H9 (cell line): ENCODE data around the gene PLAC9. TPM values are rescaled to one million over a fixed set of nuclear protein-coding genes. Genes with fewer than 3 reads are reported as not detected.

Experiments used
- DNase-seq: peaks from one replicate; pipeline ENCODE4 v3.0.0-alpha.2; 2017
- H2AFZ ChIP-seq: one replicate; pipeline ENCODE4 v1.6.1; 2013; ENCODE audit warnings: mild to moderate bottlenecking, low read length, control low read depth, moderate library complexity
- H2AK5ac ChIP-seq: 2 replicates; pipeline ENCODE4 v1.6.1; 2013; ENCODE audit warnings: low read length, control low read depth, mixed read lengths; ENCODE audit not compliant: insufficient read length
- H2BK120ac ChIP-seq: one replicate; pipeline ENCODE4 v1.6.1; 2013; ENCODE audit warnings: low read depth, mild to moderate bottlenecking, low read length, control low read depth, inconsistent platforms; ENCODE audit not compliant: poor library complexity, severe bottlenecking
- H2BK12ac ChIP-seq: 2 replicates; pipeline ENCODE4 v1.6.1; 2013; ENCODE audit warnings: low read length, control low read depth, mixed read lengths, low read depth; ENCODE audit not compliant: insufficient read length
- H2BK15ac ChIP-seq: 2 replicates; pipeline ENCODE4 v1.6.1; 2013; ENCODE audit warnings: low read depth, low read length, control low read depth
- H2BK20ac ChIP-seq: one replicate; pipeline ENCODE4 v1.6.1; 2013; ENCODE audit warnings: low read depth, mild to moderate bottlenecking, low read length, control low read depth, inconsistent platforms; ENCODE audit not compliant: poor library complexity, severe bottlenecking
- H2BK5ac ChIP-seq: 2 replicates; pipeline ENCODE4 v1.6.1; 2013; ENCODE audit warnings: low read length, control low read depth, mixed read lengths; ENCODE audit not compliant: insufficient read length
- H3K14ac ChIP-seq: 2 replicates; pipeline ENCODE4 v1.6.1; 2013; ENCODE audit warnings: low read length, control low read depth; ENCODE audit not compliant: insufficient read depth
- H3K18ac ChIP-seq: 2 replicates; pipeline ENCODE4 v1.6.1; 2013; ENCODE audit warnings: low read depth, mild to moderate bottlenecking, mixed read lengths, low read length, control low read depth; ENCODE audit not compliant: insufficient read length
- H3K23ac ChIP-seq: 2 replicates; pipeline ENCODE4 v1.6.1; 2013; ENCODE audit warnings: low read length, control low read depth, mixed read lengths, low read depth; ENCODE audit not compliant: insufficient read length
- H3K23me2 ChIP-seq: 2 replicates; pipeline ENCODE4 v1.6.1; 2013; ENCODE audit warnings: low read depth, mild to moderate bottlenecking, mixed read lengths, low read length, control low read depth; ENCODE audit not compliant: insufficient read length, poor library complexity, severe bottlenecking
- H3K27ac ChIP-seq: 2 replicates; pipeline ENCODE4 v1.5.1; 2013; ENCODE audit warnings: low read length, control low read depth, mixed read lengths, low read depth; ENCODE audit not compliant: insufficient read length
- H3K27me3 ChIP-seq: 2 replicates; pipeline ENCODE4 v1.6.1; 2013; ENCODE audit warnings: low read length, control low read depth, inconsistent platforms; ENCODE audit not compliant: insufficient read depth
- H3K4ac ChIP-seq: 2 replicates; pipeline ENCODE4 v1.6.1; 2013; ENCODE audit warnings: low read depth, mild to moderate bottlenecking, control low read depth, inconsistent platforms, low read length, moderate library complexity
- H3K4me1 ChIP-seq: 2 replicates; pipeline ENCODE4 v1.6.1; 2013; ENCODE audit warnings: low read length, control low read depth, inconsistent platforms; ENCODE audit not compliant: insufficient read depth
- H3K4me2 ChIP-seq: 2 replicates; pipeline ENCODE4 v1.6.1; 2013; ENCODE audit warnings: low read length, control low read depth, mixed read lengths; ENCODE audit not compliant: insufficient read length, insufficient read depth
- H3K56ac ChIP-seq: 2 replicates; pipeline ENCODE4 v1.6.1; 2013; ENCODE audit warnings: low read depth, mild to moderate bottlenecking, mixed read lengths, low read length, control low read depth; ENCODE audit not compliant: insufficient read length
- H3K79me1 ChIP-seq: 2 replicates; pipeline ENCODE4 v1.6.1; 2013; ENCODE audit warnings: low read depth, mild to moderate bottlenecking, moderate library complexity, low read length, control low read depth, inconsistent platforms; ENCODE audit not compliant: insufficient read depth, poor library complexity, severe bottlenecking
- H3K79me2 ChIP-seq: 2 replicates; pipeline ENCODE4 v1.6.1; 2013; ENCODE audit warnings: low read length, control low read depth, inconsistent platforms; ENCODE audit not compliant: insufficient read depth
- H3K9ac ChIP-seq: 2 replicates; pipeline ENCODE4 v1.6.1; 2013; ENCODE audit warnings: low read length, control low read depth, mixed read lengths; ENCODE audit not compliant: insufficient read length; ENCODE audit errors: extremely low read depth
- H3K9me3 ChIP-seq: one replicate; pipeline ENCODE4 v1.6.1; 2013; ENCODE audit warnings: low read depth, low read length, inconsistent platforms; ENCODE audit not compliant: control insufficient read depth
- H3T11ph ChIP-seq: one replicate; pipeline ENCODE4 v1.6.1; 2013; ENCODE audit warnings: mild to moderate bottlenecking, low read length, control low read depth, inconsistent platforms
- H4K20me1 ChIP-seq: one replicate; pipeline ENCODE4 v1.6.1; 2013; ENCODE audit not compliant: control insufficient read depth, insufficient read length, insufficient read depth
- H4K5ac ChIP-seq: 2 replicates; pipeline ENCODE4 v1.6.1; 2013; ENCODE audit warnings: low read depth, mild to moderate bottlenecking, mixed read lengths, low read length, control low read depth; ENCODE audit not compliant: insufficient read length
- H4K8ac ChIP-seq: replicated peaks from 2 replicates; pipeline ENCODE4 v1.6.1; 2013; ENCODE audit warnings: low read length, control low read depth, mixed read lengths, low read depth; ENCODE audit not compliant: insufficient read length
- H4K91ac ChIP-seq: 2 replicates; pipeline ENCODE4 v1.6.1; 2013; ENCODE audit warnings: low read depth, mild to moderate bottlenecking, moderate library complexity, mixed read lengths, low read length, control low read depth; ENCODE audit not compliant: insufficient read length
- H3K27ac Mint-ChIP-seq, 3 experiments: 2 replicates in 2 of 3; 3 replicates in 1 of 3; pipeline ENCODE4 v1.8.0; 2020 to 2021; ENCODE audit warnings: mixed read lengths in 3 of 3, mild to moderate bottlenecking in 1 of 3, moderate library complexity in 1 of 3
- H3K27me3 Mint-ChIP-seq: 2 replicates; pipeline ENCODE4 v1.8.0; 2021; ENCODE audit warnings: low read depth, mild to moderate bottlenecking, moderate library complexity, mixed read lengths
- H3K36me3 Mint-ChIP-seq, 3 experiments: 2 replicates in 2 of 3; 3 replicates in 1 of 3; pipeline ENCODE4 v1.8.0; 2020 to 2021; ENCODE audit warnings: low read depth in 3 of 3, mixed read lengths in 3 of 3; ENCODE audit not compliant: insufficient read depth in 1 of 3
- H3K4me1 Mint-ChIP-seq, 2 experiments: 2 replicates each; pipeline ENCODE4 v1.8.0; 2020; ENCODE audit warnings: mixed read lengths in 2 of 2
- H3K4me3 Mint-ChIP-seq, 2 experiments: 2 replicates in 1 of 2; 3 replicates in 1 of 2; pipeline ENCODE4 v1.8.0; 2020 to 2021; ENCODE audit warnings: mild to moderate bottlenecking in 2 of 2, mixed read lengths in 2 of 2, moderate library complexity in 1 of 2
- H3K9me3 Mint-ChIP-seq, 2 experiments: 2 replicates in 1 of 2; 3 replicates in 1 of 2; pipeline ENCODE4 v1.8.0; 2020; ENCODE audit warnings: mild to moderate bottlenecking in 2 of 2, mixed read lengths in 2 of 2, moderate library complexity in 1 of 2
- WGBS: extraction: QIAGEN DNeasy Blood & Tissue Kit; methylation state at CpG from one replicate; pipeline ENCODE4 v1.1.7; 2013; ENCODE audit warnings: missing lambda C conversion rate, low lambda C conversion rate, mixed read lengths; ENCODE audit not compliant: insufficient read length; ENCODE audit errors: extremely low coverage; 5-methylcytosine and 5-hydroxymethylcytosine counted together
- total RNA-seq: library from RNA; stranded (reverse); gene quantifications from 2 replicates; pipeline ENCODE4 v1.2.1, GENCODE V29; 2021
- TF ChIP-seq, protein P1 (sequence below): fragments of 200-600 bp; sonication (generic); conservative IDR thresholded peaks from 3 replicates; pipeline ENCODE4 v1.8.0; 2021; ENCODE audit warnings: antibody characterized with exemption, mild to moderate bottlenecking

PLAC9 gene
- total RNA-seq, 1 experiment from 2014 or later: 4.3 TPM

DNA sequence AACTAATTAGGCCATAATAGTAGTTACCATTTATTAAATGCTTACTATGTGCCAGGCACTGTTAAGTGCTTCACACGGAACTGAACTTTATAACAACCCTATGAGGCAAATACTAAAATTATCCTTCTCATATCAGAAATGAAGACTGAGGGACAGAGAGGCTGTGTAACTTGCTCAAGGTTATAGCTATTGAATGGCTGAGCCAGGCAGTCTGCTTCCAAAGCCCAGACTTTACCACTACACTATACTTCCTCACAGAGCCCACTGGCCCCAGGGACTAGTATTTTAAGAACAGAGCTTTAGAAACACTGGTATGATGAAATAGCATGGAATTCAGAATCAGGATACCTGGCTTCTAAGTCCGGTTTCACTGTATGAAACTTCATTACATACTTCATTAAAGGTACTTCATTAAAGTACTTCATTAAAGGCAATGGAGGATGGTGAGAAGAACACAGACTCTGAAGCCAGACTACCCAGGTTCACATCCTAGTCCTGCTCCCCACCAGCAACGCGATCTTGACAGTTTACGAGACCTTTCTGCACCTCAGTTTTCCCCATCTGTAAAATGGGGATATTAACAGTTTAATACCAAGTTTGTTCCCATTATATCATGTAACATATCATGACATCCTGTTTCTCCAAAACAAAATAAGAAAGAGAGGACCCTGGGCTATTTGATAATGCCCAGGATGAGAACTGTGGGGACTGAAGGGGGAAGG lies 53.2 kb downstream of the PLAC9 start:
- no peak overlapping the region for H3K4ac ChIP-seq
- no peaks in the 10 kb centered on the region for H3K9me3 ChIP-seq
- no peak overlapping the region for H4K5ac ChIP-seq
- Mint-ChIP-seq H3K36me3 (peaks cover 0 to 2% (median 0%) of the 10 kb centered on the region in 3 experiments; a peak in 1 of 7 replicates), H3K9me3 (no peaks in the 10 kb centered on the region), H3K4me3 (no peak overlapping the region; a peak in 1 of 5 replicates), H3K27ac (no peak overlapping the region), H3K27me3 (no peaks in the 10 kb centered on the region), H3K4me1 (peaks cover 5 to 33% of the 10 kb centered on the region in 2 experiments)
- no peak overlapping the region for H3K56ac ChIP-seq
- no peak overlapping the region for H3K27ac ChIP-seq
- H4K8ac ChIP-seq: no peak overlapping the region
- H2BK5ac ChIP-seq: no peak overlapping the region
- H2BK20ac ChIP-seq: no peak overlapping the region
- H3K23me2 ChIP-seq: no peaks in the 10 kb centered on the region
- H3K27me3 ChIP-seq: no peaks in the 10 kb centered on the region
- H2BK12ac ChIP-seq: no peak overlapping the region
- no peak overlapping the region for H2BK120ac ChIP-seq
- no peak for DNase-seq
- H3K18ac ChIP-seq: no peak overlapping the region
- H4K91ac ChIP-seq: no peak overlapping the region
- no peak overlapping the region for H3K4me2 ChIP-seq
- no peak overlapping the region for H3K23ac ChIP-seq
- no peak overlapping the region for H2BK15ac ChIP-seq
- H3K14ac ChIP-seq: no peak overlapping the region
- 0 out of 2 replicates have a peak, but pooled peaks cover 2% of the 10 kb centered on the region for H3K4me1 ChIP-seq
- H3K79me2 ChIP-seq: no peaks in the 10 kb centered on the region
- TF ChIP-seq, protein P1, sequence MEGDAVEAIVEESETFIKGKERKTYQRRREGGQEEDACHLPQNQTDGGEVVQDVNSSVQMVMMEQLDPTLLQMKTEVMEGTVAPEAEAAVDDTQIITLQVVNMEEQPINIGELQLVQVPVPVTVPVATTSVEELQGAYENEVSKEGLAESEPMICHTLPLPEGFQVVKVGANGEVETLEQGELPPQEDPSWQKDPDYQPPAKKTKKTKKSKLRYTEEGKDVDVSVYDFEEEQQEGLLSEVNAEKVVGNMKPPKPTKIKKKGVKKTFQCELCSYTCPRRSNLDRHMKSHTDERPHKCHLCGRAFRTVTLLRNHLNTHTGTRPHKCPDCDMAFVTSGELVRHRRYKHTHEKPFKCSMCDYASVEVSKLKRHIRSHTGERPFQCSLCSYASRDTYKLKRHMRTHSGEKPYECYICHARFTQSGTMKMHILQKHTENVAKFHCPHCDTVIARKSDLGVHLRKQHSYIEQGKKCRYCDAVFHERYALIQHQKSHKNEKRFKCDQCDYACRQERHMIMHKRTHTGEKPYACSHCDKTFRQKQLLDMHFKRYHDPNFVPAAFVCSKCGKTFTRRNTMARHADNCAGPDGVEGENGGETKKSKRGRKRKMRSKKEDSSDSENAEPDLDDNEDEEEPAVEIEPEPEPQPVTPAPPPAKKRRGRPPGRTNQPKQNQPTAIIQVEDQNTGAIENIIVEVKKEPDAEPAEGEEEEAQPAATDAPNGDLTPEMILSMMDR: no peak
- H3K79me1 ChIP-seq: peaks cover 3% of the 10 kb centered on the region
- no peak overlapping the region for H3K9ac ChIP-seq
- no peaks in the 10 kb centered on the region for H4K20me1 ChIP-seq
- no peak overlapping the region for H2AK5ac ChIP-seq
- WGBS: no CpG with 5 or more reads among the region's 5 CpGs
- H3T11ph ChIP-seq: no peak overlapping the region
- no peak overlapping the region for H2AFZ ChIP-seq
